ENCODE measurements around the gene SLC25A11.
A peak's percentile ranks its signal among the peaks of the same experiment; 100 is the strongest.

SLC25A11 gene

GRCh38 chr17:4948931-4949320 is 9.1 kb upstream of the SLC25A11 start:
- no peak for TF ChIP-seq CTCF (IDR thresholded peaks at IDR 0.05; ENCODE audit: low read depth, low read length, missing control alignments)
- in situ Hi-C loops (cut with HindIII; ENCODE audit: low sequenced_read_pairs): no loop called here
- peak; percentile 63 for DNase-seq (ENCODE audit: low read depth)
- peak overlapping the region; percentile 97 for H3K4me3 ChIP-seq (ENCODE audit: low read depth, low read length)

- peak within 1 kb of the TSS; percentile 97 for H3K4me3 ChIP-seq (ENCODE audit: low read depth, low read length)
- peak; percentile 78 for DNase-seq (ENCODE audit: low read depth)
- TF ChIP-seq CTCF (IDR thresholded peaks at IDR 0.05; ENCODE audit: low read depth, low read length, missing control alignments): no peak
- in situ Hi-C loops (cut with HindIII; ENCODE audit: low sequenced_read_pairs): no loop called here
Observed at GRCh38 chr17:4948166-4948930, 8.5 kb upstream of the SLC25A11 start, which contains the start of gene PFN1. TSS of gene PFN1 (minus strand) at chr17:4948530. CDS start at chr17:4948394, 136 bp downstream.

- in situ Hi-C loops (cut with HindIII; ENCODE audit: low sequenced_read_pairs): no loop called here
- DNase-seq (ENCODE audit: low read depth): no peak
- peak overlapping the region; percentile 97 for H3K4me3 ChIP-seq (ENCODE audit: low read depth, low read length)
- TF ChIP-seq CTCF (IDR thresholded peaks at IDR 0.05; ENCODE audit: low read depth, low read length, missing control alignments): no peak
Observed at GRCh38 chr17:4947411-4948165, 7.7 kb upstream of the SLC25A11 start.

- in situ Hi-C loops (cut with HindIII; ENCODE audit: low sequenced_read_pairs): no loop called here
- no peak for DNase-seq (ENCODE audit: low read depth)
- TF ChIP-seq CTCF (IDR thresholded peaks at IDR 0.05; ENCODE audit: low read depth, low read length, missing control alignments): no peak
- H3K4me3 ChIP-seq (ENCODE audit: low read depth, low read length): peak overlapping the region; percentile 97
Observed at GRCh38 chr17:4947010-4947410, 7.2 kb upstream of the SLC25A11 start.

GRCh38 chr17:4946312-4946976 is 6.6 kb upstream of the SLC25A11 start:
- H3K4me3 ChIP-seq (ENCODE audit: low read depth, low read length): peak overlapping the region; percentile 97
- in situ Hi-C loops (cut with HindIII; ENCODE audit: low sequenced_read_pairs): no loop called here
- no peak for DNase-seq (ENCODE audit: low read depth)
- no peak for TF ChIP-seq CTCF (IDR thresholded peaks at IDR 0.05; ENCODE audit: low read depth, low read length, missing control alignments)

- DNase-seq (ENCODE audit: low read depth): no peak
- in situ Hi-C loops (cut with HindIII; ENCODE audit: low sequenced_read_pairs): no loop called here
- H3K4me3 ChIP-seq (ENCODE audit: low read depth, low read length): peak overlapping the region; percentile 97
- TF ChIP-seq CTCF (IDR thresholded peaks at IDR 0.05; ENCODE audit: low read depth, low read length, missing control alignments): no peak
Observed at GRCh38 chr17:4945944-4946280, 6.1 kb upstream of the SLC25A11 start.

All from astrocyte of the cerebellum (primary cell).